GM23338 (cell line): ENCODE results near the gene C8G. TPM values are rescaled to one million over a fixed set of nuclear protein-coding genes. Genes with fewer than 3 reads are reported as not detected.

ENCODE experiments used
- ATAC-seq: fragments of 200-7000 bp; cut with Tn5 transposase; 3 replicates; pipeline ENCODE4 v1.9.1; 2020
- DNase-seq: peaks from one replicate; pipeline ENCODE4 v3.0.0-alpha.2; 2015; ENCODE audit warnings: low spot score
- H2AFZ ChIP-seq: fragments of 200-600 bp; sonication (generic); 2 replicates; pipeline ENCODE4 v1.8.0; 2016; ENCODE audit warnings: antibody characterized with exemption, mild to moderate bottlenecking, moderate library complexity
- H3F3A ChIP-seq: fragments of 200-600 bp; sonication (generic); replicated peaks from 2 replicates; pipeline ENCODE4 v1.8.0; 2017; ENCODE audit warnings: antibody characterized with exemption, mixed run types, low read depth
- H3K27ac ChIP-seq: fragments of 200-600 bp; sonication (generic); 2 replicates; pipeline ENCODE4 v1.6.1; 2016; ENCODE audit warnings: low read depth
- H3K27me3 ChIP-seq: fragments of 200-600 bp; sonication (generic); 2 replicates; pipeline ENCODE4 v1.8.0; 2016; ENCODE audit warnings: mild to moderate bottlenecking, mixed run types, moderate library complexity; ENCODE audit not compliant: insufficient read depth
- H3K36me3 ChIP-seq: fragments of 200-600 bp; sonication (generic); 2 replicates; pipeline ENCODE4 v1.8.0; 2016; ENCODE audit warnings: mild to moderate bottlenecking; ENCODE audit not compliant: insufficient read depth
- H3K4me1 ChIP-seq: fragments of 200-600 bp; sonication (generic); 2 replicates; pipeline ENCODE4 v1.8.0; 2016; ENCODE audit warnings: mild to moderate bottlenecking, moderate library complexity; ENCODE audit not compliant: insufficient read depth
- H3K4me2 ChIP-seq: fragments of 200-600 bp; sonication (generic); 2 replicates; pipeline ENCODE4 v1.7.1; 2017; ENCODE audit warnings: mixed run types
- H3K4me3 ChIP-seq: fragments of 200-600 bp; sonication (generic); 2 replicates; pipeline ENCODE4 v1.6.1; 2016; ENCODE audit warnings: mixed run types
- H3K79me2 ChIP-seq: fragments of 200-600 bp; sonication (generic); replicated peaks from 2 replicates; pipeline ENCODE4 v1.8.0; 2017; ENCODE audit warnings: mild to moderate bottlenecking; ENCODE audit not compliant: insufficient read depth
- H3K9me2 ChIP-seq: fragments of 200-600 bp; sonication (generic); 2 replicates; pipeline ENCODE4 v1.8.0; 2017; ENCODE audit not compliant: insufficient read depth
- H4K20me1 ChIP-seq: fragments of 200-600 bp; sonication (generic); replicated peaks from 2 replicates; pipeline ENCODE4 v1.8.0; 2017; ENCODE audit warnings: mild to moderate bottlenecking; ENCODE audit not compliant: insufficient read depth
- H3K27ac Mint-ChIP-seq: 2 replicates; pipeline ENCODE4 v1.8.0; 2020; ENCODE audit warnings: inconsistent platforms, mild to moderate bottlenecking, moderate library complexity, mixed read lengths
- H3K27me3 Mint-ChIP-seq: 3 replicates; pipeline ENCODE4 v1.8.0; 2022; ENCODE audit warnings: low read depth, mild to moderate bottlenecking, moderate library complexity, mixed read lengths, inconsistent platforms; ENCODE audit not compliant: insufficient read depth, poor library complexity
- H3K36me3 Mint-ChIP-seq: 3 replicates; pipeline ENCODE4 v1.8.0; 2021; ENCODE audit warnings: low read depth, mild to moderate bottlenecking, inconsistent platforms, moderate library complexity, mixed read lengths
- H3K4me1 Mint-ChIP-seq: 3 replicates; pipeline ENCODE4 v1.8.0; 2020; ENCODE audit warnings: mild to moderate bottlenecking, inconsistent platforms, mixed read lengths
- H3K4me3 Mint-ChIP-seq: 3 replicates; pipeline ENCODE4 v1.8.0; 2021; ENCODE audit warnings: moderate library complexity, mild to moderate bottlenecking, inconsistent platforms, mixed read lengths
- H3K9me3 Mint-ChIP-seq: 3 replicates; pipeline ENCODE4 v1.8.0; 2020; ENCODE audit warnings: moderate library complexity, mild to moderate bottlenecking, inconsistent platforms, mixed read lengths
- CREB1 ChIP-seq: fragments of 250-450 bp; sonication (Bioruptor Pico); IDR thresholded peaks from 2 replicates; pipeline ENCODE4 v1.5.0; 2020; ENCODE audit warnings: low read depth, mild to moderate bottlenecking, moderate library complexity
- EZH2 ChIP-seq: fragments of 200-600 bp; sonication (generic); IDR thresholded peaks from one replicate; pipeline ENCODE4 v1.8.0; 2017; ENCODE audit warnings: antibody characterized with exemption, mild to moderate bottlenecking, low read depth; ENCODE audit not compliant: unreplicated experiment
- EZH2phosphoT487 ChIP-seq: fragments of 200-600 bp; sonication (generic); IDR thresholded peaks from one replicate; pipeline ENCODE4 v1.8.1; 2018; ENCODE audit warnings: antibody characterized with exemption; ENCODE audit not compliant: unreplicated experiment
- JUNB ChIP-seq: IDR thresholded peaks from one replicate; pipeline ENCODE4 v1.6.1; 2016; ENCODE audit warnings: antibody characterized with exemption; ENCODE audit not compliant: unreplicated experiment
- NANOG ChIP-seq: IDR thresholded peaks from 2 replicates; pipeline ENCODE4 v1.6.1; 2016; ENCODE audit warnings: antibody characterized with exemption, borderline replicate concordance
- REST ChIP-seq: IDR thresholded peaks from one replicate; pipeline ENCODE4 v1.6.1; 2018; ENCODE audit warnings: antibody characterized with exemption; ENCODE audit not compliant: unreplicated experiment
- STAT1 ChIP-seq: IDR thresholded peaks from one replicate; pipeline ENCODE4 v1.6.1; 2016; ENCODE audit warnings: antibody characterized with exemption; ENCODE audit not compliant: unreplicated experiment
- ZNF114 ChIP-seq: fragments of 250-450 bp; sonication (Bioruptor Pico); IDR thresholded peaks from 2 replicates; pipeline ENCODE4 v1.5.0; 2020; ENCODE audit warnings: mild to moderate bottlenecking, moderate library complexity
- ZNF331 ChIP-seq: fragments of 250-450 bp; sonication (Bioruptor Pico); IDR thresholded peaks from 2 replicates; pipeline ENCODE4 v1.5.0; 2020; ENCODE audit warnings: low read depth, mild to moderate bottlenecking, moderate library complexity
- polyA plus RNA-seq: library from polyadenylated mRNA; unstranded; fragments of >200 nt; fragmentation: Nextera tagmentation; extraction: Ambion mirVana; gene quantifications from 2 replicates; pipeline ENCODE4 v1.2.1, GENCODE V29; 2016
- total RNA-seq: library from RNA; depleted of rRNA; stranded (reverse); fragments of >200 nt; shearing (Covaris generic); gene quantifications from 2 replicates; pipeline ENCODE4 v1.2.3, GENCODE V29; 2014
- TF ChIP-seq, protein P1 (sequence below): IDR thresholded peaks from 2 replicates; pipeline ENCODE4 v1.6.1; 2016; ENCODE audit warnings: antibody characterized with exemption
- TF ChIP-seq, protein P2 (sequence below), 2 experiments: fragments of 200-600 bp in 1 of 2; sonication (generic) in 1 of 2; conservative IDR thresholded peaks; 2 replicates each; pipeline versions ENCODE4 v1.5.1 to v1.6.1; 2016 to 2017; ENCODE audit warnings: antibody characterized with exemption in 2 of 2, low read depth in 2 of 2, mild to moderate bottlenecking in 2 of 2, moderate library complexity in 1 of 2

Gene C8G
- total and polyA plus RNA-seq, 2 experiments from 2014 or later = not detected

GRCh38 chr9:136956604-136957003 is 11.6 kb downstream of the C8G start (continued):
- TF ChIP-seq REST = no peak
- TF ChIP-seq CREB1 (CRISPR knock-in tag) = no peak

DNA sequence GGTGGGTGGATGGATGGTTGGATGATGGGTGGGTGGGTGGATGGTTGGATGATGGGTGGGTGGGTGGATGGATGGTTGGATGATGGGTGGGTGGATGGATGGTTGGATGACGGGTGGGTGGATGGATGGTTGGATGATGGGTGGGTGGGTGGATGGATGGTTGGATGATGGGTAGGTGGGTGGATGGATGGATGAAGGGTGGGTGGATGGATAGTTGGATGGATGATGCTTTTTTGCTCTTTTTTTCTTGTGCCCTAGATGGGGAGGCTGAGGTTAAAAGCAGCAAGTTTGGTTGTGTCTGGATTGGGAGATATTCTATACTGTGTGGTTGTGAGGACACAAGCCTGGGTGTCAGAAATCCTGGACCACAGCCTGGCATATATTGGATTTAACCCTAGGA is 12.4 kb downstream of the C8G start:
- Histone ChIP-seq H3K79me2 (no peaks in the 10 kb centered on the region), H3K9me2 (0 out of 2 replicates have a peak, but pooled peaks cover 6% of the 10 kb centered on the region), H3F3A (no peaks in the 10 kb centered on the region), H3K27ac (no peak overlapping the region), H3K4me2 (no peak overlapping the region), H3K36me3 (no peaks in the 10 kb centered on the region), H2AFZ (no peak overlapping the region), H3K4me1 (no peaks in the 10 kb centered on the region), H3K27me3 (no peaks in the 10 kb centered on the region), H3K4me3 (no peak overlapping the region), H4K20me1 (no peaks in the 10 kb centered on the region)
- no peak for TF ChIP-seq STAT1
- no peak for DNase-seq
- Mint-ChIP-seq H3K9me3 (peaks cover 4% of the 10 kb centered on the region; the same call in 2 of the 3 replicates), H3K36me3 (no peaks in the 10 kb centered on the region; the same call in 2 of the 3 replicates), H3K27me3 (peaks cover 6% of the 10 kb centered on the region), H3K27ac (no peak overlapping the region), H3K4me3 (no peak overlapping the region), H3K4me1 (no peaks in the 10 kb centered on the region; the same call in 2 of the 3 replicates)
- no peak for ATAC-seq

DNA sequence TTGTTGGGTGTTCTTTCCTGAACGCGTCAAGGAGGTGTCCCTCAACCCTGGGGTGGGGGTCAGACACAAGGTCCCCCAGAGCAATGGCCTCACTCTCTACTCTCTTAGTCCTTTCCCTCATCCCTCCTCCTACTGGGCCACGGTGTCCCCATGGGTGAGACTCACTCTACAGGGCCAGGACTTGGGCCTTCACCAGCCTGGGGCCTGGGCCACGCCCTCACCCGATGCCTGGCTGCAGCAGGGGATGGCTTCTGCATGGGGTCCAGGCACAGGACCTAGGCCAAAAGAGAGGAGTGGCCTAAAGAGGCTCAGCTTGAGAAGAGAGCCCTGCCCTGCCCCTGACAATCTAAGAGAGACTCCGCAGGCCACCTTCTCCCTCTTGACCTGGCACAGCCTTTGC is 12.9 kb downstream of the C8G start:
- Histone ChIP-seq H2AFZ (no peak overlapping the region), H3K9me2 (0 out of 2 replicates have a peak, but pooled peaks cover 6% of the 10 kb centered on the region), H3K27ac (no peak overlapping the region), H3F3A (no peaks in the 10 kb centered on the region), H3K27me3 (no peaks in the 10 kb centered on the region), H4K20me1 (no peaks in the 10 kb centered on the region), H3K4me1 (no peaks in the 10 kb centered on the region), H3K79me2 (no peaks in the 10 kb centered on the region), H3K4me2 (no peak overlapping the region), H3K36me3 (no peaks in the 10 kb centered on the region), H3K4me3 (no peak overlapping the region)
- DNase-seq (no peak), ATAC-seq (no peak)
- Mint-ChIP-seq H3K36me3 (no peaks in the 10 kb centered on the region; the same call in 2 of the 3 replicates), H3K4me3 (no peak overlapping the region), H3K27me3 (peaks cover 6% of the 10 kb centered on the region), H3K4me1 (no peaks in the 10 kb centered on the region; the same call in 2 of the 3 replicates), H3K27ac (no peak overlapping the region), H3K9me3 (peaks cover 4% of the 10 kb centered on the region; the same call in 2 of the 3 replicates)
- TF ChIP-seq JUNB (no peak), ZNF331 (no peak), EZH2 (no peak), STAT1 (no peak), CREB1 (CRISPR knock-in tag) (no peak), NANOG (no peak), EZH2phosphoT487 (no peak), ZNF114 (no peak), REST (no peak)
- TF ChIP-seq, protein P1, sequence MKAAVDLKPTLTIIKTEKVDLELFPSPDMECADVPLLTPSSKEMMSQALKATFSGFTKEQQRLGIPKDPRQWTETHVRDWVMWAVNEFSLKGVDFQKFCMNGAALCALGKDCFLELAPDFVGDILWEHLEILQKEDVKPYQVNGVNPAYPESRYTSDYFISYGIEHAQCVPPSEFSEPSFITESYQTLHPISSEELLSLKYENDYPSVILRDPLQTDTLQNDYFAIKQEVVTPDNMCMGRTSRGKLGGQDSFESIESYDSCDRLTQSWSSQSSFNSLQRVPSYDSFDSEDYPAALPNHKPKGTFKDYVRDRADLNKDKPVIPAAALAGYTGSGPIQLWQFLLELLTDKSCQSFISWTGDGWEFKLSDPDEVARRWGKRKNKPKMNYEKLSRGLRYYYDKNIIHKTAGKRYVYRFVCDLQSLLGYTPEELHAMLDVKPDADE = no peak
- TF ChIP-seq, protein P2, sequence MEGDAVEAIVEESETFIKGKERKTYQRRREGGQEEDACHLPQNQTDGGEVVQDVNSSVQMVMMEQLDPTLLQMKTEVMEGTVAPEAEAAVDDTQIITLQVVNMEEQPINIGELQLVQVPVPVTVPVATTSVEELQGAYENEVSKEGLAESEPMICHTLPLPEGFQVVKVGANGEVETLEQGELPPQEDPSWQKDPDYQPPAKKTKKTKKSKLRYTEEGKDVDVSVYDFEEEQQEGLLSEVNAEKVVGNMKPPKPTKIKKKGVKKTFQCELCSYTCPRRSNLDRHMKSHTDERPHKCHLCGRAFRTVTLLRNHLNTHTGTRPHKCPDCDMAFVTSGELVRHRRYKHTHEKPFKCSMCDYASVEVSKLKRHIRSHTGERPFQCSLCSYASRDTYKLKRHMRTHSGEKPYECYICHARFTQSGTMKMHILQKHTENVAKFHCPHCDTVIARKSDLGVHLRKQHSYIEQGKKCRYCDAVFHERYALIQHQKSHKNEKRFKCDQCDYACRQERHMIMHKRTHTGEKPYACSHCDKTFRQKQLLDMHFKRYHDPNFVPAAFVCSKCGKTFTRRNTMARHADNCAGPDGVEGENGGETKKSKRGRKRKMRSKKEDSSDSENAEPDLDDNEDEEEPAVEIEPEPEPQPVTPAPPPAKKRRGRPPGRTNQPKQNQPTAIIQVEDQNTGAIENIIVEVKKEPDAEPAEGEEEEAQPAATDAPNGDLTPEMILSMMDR (conservative IDR thresholded peaks at IDR 0.05; ENCODE audit: low read depth in 2 of 2) = no peak
